Endodermal cell (in vitro differentiated cells): ENCODE results near the gene TUBGCP2. TPM values are rescaled to one million over a fixed set of nuclear protein-coding genes. Genes with fewer than 3 reads are reported as not detected.

Source experiments
- DNase-seq: peaks from one replicate; pipeline ENCODE4 v3.0.0-alpha.2; 2017
- H3K27ac ChIP-seq: 2 replicates; pipeline ENCODE4 v1.5.1; 2013; ENCODE audit warnings: mild to moderate bottlenecking, low read depth, low read length, moderate library complexity
- H3K27me3 ChIP-seq: 2 replicates; pipeline ENCODE4 v1.6.1; 2013; ENCODE audit warnings: mild to moderate bottlenecking, low read length, moderate library complexity; ENCODE audit not compliant: insufficient read depth, control insufficient read depth, poor library complexity, severe bottlenecking
- H3K36me3 ChIP-seq: 2 replicates; pipeline ENCODE4 v1.7.0; 2013; ENCODE audit warnings: mild to moderate bottlenecking, low read length, moderate library complexity; ENCODE audit not compliant: control insufficient read depth, insufficient read depth
- H3K4me1 ChIP-seq: one replicate; pipeline ENCODE4 v1.7.0; 2013; ENCODE audit warnings: low read length; ENCODE audit not compliant: control insufficient read depth, insufficient read depth
- H3K4me3 ChIP-seq: 2 replicates; pipeline ENCODE4 v1.5.1; 2013; ENCODE audit warnings: mild to moderate bottlenecking, low read length, moderate library complexity
- H3K9ac ChIP-seq: 2 replicates; pipeline ENCODE4 v1.6.1; 2013; ENCODE audit warnings: mild to moderate bottlenecking, low read length, moderate library complexity; ENCODE audit not compliant: poor library complexity, severe bottlenecking; ENCODE audit errors: extremely low read depth
- H3K9me3 ChIP-seq: 2 replicates; pipeline ENCODE4 v1.6.1; 2013; ENCODE audit warnings: mild to moderate bottlenecking, low read length, moderate library complexity; ENCODE audit not compliant: control insufficient read depth
- H3K27ac Mint-ChIP-seq: 2 replicates; pipeline ENCODE4 v1.8.0; 2020; ENCODE audit warnings: mixed read lengths
- H3K27me3 Mint-ChIP-seq: 2 replicates; pipeline ENCODE4 v1.8.0; 2021; ENCODE audit warnings: mild to moderate bottlenecking, mixed read lengths; ENCODE audit not compliant: insufficient read depth
- H3K36me3 Mint-ChIP-seq: 2 replicates; pipeline ENCODE4 v1.8.0; 2020; ENCODE audit warnings: low read depth, mixed read lengths
- H3K4me1 Mint-ChIP-seq: 2 replicates; pipeline ENCODE4 v1.8.0; 2020; ENCODE audit warnings: mixed read lengths
- H3K4me3 Mint-ChIP-seq: 2 replicates; pipeline ENCODE4 v1.8.0; 2020; ENCODE audit warnings: mild to moderate bottlenecking, moderate library complexity, mixed read lengths
- H3K9me3 Mint-ChIP-seq: 2 replicates; pipeline ENCODE4 v1.8.0; 2020; ENCODE audit warnings: mild to moderate bottlenecking, mixed read lengths
- WGBS, 2 experiments: methylation state at CpG; one replicate each; pipeline versions ENCODE4 v1.1.5 to v1.1.7; 2013; ENCODE audit warnings: missing lambda C conversion rate in 2 of 2, mixed read lengths in 1 of 2; ENCODE audit not compliant: insufficient coverage in 1 of 2, insufficient read length in 1 of 2; 5-methylcytosine and 5-hydroxymethylcytosine counted together
- long read RNA-seq, 4 experiments: library from polyadenylated mRNA in 2 of 4; library from RNA in 1 of 4; library from capped mRNA in 1 of 4; stranded (forward) in 3 of 4; unstranded in 1 of 4; transcript quantifications; one replicate each; pipeline ENCODE4 v2.0.0, GENCODE V29; 2020 to 2021; ENCODE audit warnings: inconsistent platforms in 1 of 4
- polyA plus RNA-seq, 2 experiments: library from polyadenylated mRNA; stranded (reverse); fragments of 50-300 nt; gene quantifications; one replicate each; pipeline ENCODE4 v1.2.3, GENCODE V29; 2013
- total RNA-seq, 2 donors: library from RNA; stranded (reverse); fragmentation: NEBNext Ultra II Directional in 1 of 2; extraction: Animal tissue kit (Norgen Biotek cat#: 25700) in 1 of 2; gene quantifications; 2 replicates in 1 of 2; 3 replicates in 1 of 2; pipeline ENCODE4 v1.2.1, GENCODE V29; 2021
- TF ChIP-seq, protein P1 (sequence below): fragments of 200-600 bp; sonication (generic); conservative IDR thresholded peaks from 2 replicates; pipeline ENCODE4 v1.5.0; 2021; ENCODE audit warnings: antibody characterized with exemption, mild to moderate bottlenecking

Gene TUBGCP2, protein sequence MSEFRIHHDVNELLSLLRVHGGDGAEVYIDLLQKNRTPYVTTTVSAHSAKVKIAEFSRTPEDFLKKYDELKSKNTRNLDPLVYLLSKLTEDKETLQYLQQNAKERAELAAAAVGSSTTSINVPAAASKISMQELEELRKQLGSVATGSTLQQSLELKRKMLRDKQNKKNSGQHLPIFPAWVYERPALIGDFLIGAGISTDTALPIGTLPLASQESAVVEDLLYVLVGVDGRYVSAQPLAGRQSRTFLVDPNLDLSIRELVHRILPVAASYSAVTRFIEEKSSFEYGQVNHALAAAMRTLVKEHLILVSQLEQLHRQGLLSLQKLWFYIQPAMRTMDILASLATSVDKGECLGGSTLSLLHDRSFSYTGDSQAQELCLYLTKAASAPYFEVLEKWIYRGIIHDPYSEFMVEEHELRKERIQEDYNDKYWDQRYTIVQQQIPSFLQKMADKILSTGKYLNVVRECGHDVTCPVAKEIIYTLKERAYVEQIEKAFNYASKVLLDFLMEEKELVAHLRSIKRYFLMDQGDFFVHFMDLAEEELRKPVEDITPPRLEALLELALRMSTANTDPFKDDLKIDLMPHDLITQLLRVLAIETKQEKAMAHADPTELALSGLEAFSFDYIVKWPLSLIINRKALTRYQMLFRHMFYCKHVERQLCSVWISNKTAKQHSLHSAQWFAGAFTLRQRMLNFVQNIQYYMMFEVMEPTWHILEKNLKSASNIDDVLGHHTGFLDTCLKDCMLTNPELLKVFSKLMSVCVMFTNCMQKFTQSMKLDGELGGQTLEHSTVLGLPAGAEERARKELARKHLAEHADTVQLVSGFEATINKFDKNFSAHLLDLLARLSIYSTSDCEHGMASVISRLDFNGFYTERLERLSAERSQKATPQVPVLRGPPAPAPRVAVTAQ
- total RNA-seq, result 10 to 100 TPM; 52.8 to 63.0 TPM
- 51.3 TPM for polyA plus RNA-seq (2013, experiment 1 of 2)
- polyA plus RNA-seq (2013, experiment 2 of 2), result 46.4 TPM
- long read RNA-seq, experiment 1, full-length matches to known transcripts, result 10 of 19 reads
- long read RNA-seq, experiment 1, partial matches to known transcripts, result 6 of 19 reads
- long read RNA-seq, experiment 1, other reads (novel, unspliced or antisense), result 3 of 19 reads
- long read RNA-seq, experiment 2, full-length matches to known transcripts, result 69 of 94 reads
- long read RNA-seq, experiment 2, partial matches to known transcripts, result 8 of 94 reads
- long read RNA-seq, experiment 2, other reads (novel, unspliced or antisense), result 17 of 94 reads
- long read RNA-seq, experiment 3, full-length matches to known transcripts, result 279 of 357 reads
- long read RNA-seq, experiment 3, partial matches to known transcripts, result 21 of 357 reads
- long read RNA-seq, experiment 3, other reads (novel, unspliced or antisense), result 57 of 357 reads
- long read RNA-seq, experiment 4, full-length matches to known transcripts, result 9 of 13 reads
- long read RNA-seq, experiment 4, partial matches to known transcripts, result 3 of 13 reads
- long read RNA-seq, experiment 4, other reads (novel, unspliced or antisense), result 1 of 13 reads

DNA sequence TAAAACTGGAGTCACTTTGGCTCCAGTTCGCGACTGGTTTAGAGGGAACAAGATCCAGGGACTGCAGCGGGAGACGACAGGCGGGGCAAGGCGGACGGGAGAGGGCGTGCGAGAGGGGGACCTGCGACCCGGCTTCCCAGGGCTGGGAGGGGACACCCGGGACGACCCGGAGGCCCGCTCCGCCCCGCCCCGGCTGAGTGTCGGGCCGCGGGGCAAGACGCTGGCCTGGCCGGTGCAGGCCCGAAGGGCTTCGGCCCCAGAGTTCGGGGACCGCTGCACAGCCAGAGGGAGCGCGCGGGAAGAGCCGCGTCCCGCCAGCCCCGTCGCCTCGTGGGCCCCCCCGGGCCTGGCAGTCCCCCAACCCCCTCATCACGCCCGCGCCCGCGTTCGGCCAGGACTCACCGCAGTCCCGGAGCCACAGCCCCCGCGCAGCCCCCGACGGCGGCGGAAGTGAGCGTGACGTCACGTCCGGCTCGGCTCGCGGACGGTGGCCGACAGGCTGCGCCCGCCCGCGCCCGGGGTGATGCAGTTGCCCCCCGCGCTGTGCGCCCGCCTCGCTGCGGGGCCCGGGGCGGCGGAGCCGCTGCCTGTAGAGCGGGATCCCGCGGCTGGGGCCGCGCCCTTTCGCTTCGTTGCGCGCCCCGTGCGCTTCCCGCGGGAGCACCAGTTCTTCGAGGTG is at the start of gene TUBGCP2, which contains the start of gene ZNF511:
Gene TUBGCP2 (minus strand): TSS at position 452 of the 679 bp plus-strand sequence. CDS start 5,931 bp downstream, outside the sequence.
Gene ZNF511 (plus strand): TSS at position 494 of the 679 bp plus-strand sequence. CDS start 30 bp downstream, at position 524.
- H3K27ac ChIP-seq, result peak within 1 kb of the TSS; percentile 92
- Mint-ChIP-seq H3K27me3 (no peaks in the 10 kb centered on the region), H3K36me3 (peaks cover 29% of the 10 kb centered on the region), H3K9me3 (no peaks in the 10 kb centered on the region), H3K4me1 (peaks cover 17% of the 10 kb centered on the region), H3K27ac (peak within 1 kb of the TSS; percentile 98), H3K4me3 (peak within 1 kb of the TSS; percentile 93)
- peak within 1 kb of the TSS; percentile 96 for H3K4me3 ChIP-seq
- WGBS, 2 experiments, result 0% methylated on average over 19 to 89 of the region's 89 CpGs
- H3K9ac ChIP-seq, result peak within 1 kb of the TSS; percentile 87
- no peaks in the 10 kb centered on the region for H3K27me3 ChIP-seq
- peaks cover 28% of the 10 kb centered on the region for H3K36me3 ChIP-seq
- DNase-seq, result peak; percentile 93
- H3K9me3 ChIP-seq, result no peaks in the 10 kb centered on the region
- TF ChIP-seq, protein P1, sequence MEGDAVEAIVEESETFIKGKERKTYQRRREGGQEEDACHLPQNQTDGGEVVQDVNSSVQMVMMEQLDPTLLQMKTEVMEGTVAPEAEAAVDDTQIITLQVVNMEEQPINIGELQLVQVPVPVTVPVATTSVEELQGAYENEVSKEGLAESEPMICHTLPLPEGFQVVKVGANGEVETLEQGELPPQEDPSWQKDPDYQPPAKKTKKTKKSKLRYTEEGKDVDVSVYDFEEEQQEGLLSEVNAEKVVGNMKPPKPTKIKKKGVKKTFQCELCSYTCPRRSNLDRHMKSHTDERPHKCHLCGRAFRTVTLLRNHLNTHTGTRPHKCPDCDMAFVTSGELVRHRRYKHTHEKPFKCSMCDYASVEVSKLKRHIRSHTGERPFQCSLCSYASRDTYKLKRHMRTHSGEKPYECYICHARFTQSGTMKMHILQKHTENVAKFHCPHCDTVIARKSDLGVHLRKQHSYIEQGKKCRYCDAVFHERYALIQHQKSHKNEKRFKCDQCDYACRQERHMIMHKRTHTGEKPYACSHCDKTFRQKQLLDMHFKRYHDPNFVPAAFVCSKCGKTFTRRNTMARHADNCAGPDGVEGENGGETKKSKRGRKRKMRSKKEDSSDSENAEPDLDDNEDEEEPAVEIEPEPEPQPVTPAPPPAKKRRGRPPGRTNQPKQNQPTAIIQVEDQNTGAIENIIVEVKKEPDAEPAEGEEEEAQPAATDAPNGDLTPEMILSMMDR, result no peak
- H3K4me1 ChIP-seq, result peaks cover 14% of the 10 kb centered on the region

DNA sequence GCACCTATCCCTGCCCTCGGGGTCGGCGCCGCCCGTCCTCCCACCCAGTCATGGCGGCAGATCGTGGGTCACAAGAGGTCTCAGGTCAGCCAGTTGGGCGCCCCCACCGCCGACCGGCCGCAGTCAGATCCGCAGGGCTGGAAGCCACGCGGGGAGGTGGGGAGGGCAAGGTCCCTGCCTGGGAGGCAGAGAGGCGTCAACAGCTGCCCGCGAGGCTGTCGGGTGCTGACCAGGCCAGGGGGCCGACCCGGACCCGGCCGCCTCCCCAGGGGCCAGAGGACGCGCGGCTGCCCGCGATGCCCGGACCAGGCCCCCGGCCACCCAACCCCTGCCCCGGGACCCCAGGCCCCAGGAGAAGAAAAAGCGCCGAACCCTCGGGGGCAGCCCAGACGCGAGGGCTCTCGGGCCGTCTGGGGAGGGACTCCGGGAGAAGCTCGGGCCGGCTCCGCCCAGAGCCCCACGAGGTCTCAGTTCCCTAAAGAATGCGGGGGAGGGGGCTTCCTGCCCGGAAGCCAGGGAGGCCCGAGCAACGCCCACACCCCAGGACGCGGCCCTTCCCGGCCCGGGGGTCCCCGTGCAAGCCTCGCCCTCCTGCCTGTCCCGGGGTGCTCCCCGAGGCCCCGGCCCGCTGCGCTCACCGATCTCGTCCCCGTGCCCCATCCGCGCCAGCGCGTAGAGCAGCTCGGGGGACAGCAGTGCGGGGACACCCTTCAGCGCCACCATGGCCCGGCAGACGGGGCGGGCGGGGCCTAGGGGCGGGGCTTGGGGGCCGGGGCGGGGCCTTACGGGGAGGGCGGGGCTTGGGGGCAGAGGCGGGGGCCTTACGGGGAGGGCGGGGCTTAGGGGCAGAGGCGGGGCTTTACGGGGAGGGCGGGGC is 48.9 kb upstream of the TUBGCP2 start, which contains the start of gene FUOM:
Gene FUOM (minus strand): TSS at position 735 of the 877 bp plus-strand sequence. CDS start 12 bp downstream, at position 723.
- peak within 1 kb of the TSS; percentile 73 for H3K9ac ChIP-seq
- peak; percentile 95 for DNase-seq
- no peaks in the 10 kb centered on the region for H3K27me3 ChIP-seq
- H3K4me1 ChIP-seq, result peaks cover 13% of the 10 kb centered on the region
- no peaks in the 10 kb centered on the region for H3K9me3 ChIP-seq
- peaks cover 4% of the 10 kb centered on the region for H3K27me3 Mint-ChIP-seq
- no peak within 1 kb of the TSS for H3K27ac Mint-ChIP-seq
- no peaks in the 10 kb centered on the region for H3K9me3 Mint-ChIP-seq
- 0 to 2% methylated on average over 28 to 78 of the region's 83 CpGs for WGBS, 2 experiments
- H3K36me3 ChIP-seq, result peaks cover 22% of the 10 kb centered on the region
- TF ChIP-seq, protein P1, result no peak
- no peak within 1 kb of the TSS for H3K27ac ChIP-seq
- H3K4me3 ChIP-seq, result peak within 1 kb of the TSS; percentile 83
- H3K4me3 Mint-ChIP-seq, result peak within 1 kb of the TSS; percentile 73
- peaks cover 15% of the 10 kb centered on the region for H3K36me3 Mint-ChIP-seq
- H3K4me1 Mint-ChIP-seq, result peaks cover 8% of the 10 kb centered on the region
